GM19324 (cell line): Measurements from ENCODE around the gene MTHFD1L.

ENCODE experiments used
- ATAC-seq: cut with Tn5 transposase; IDR thresholded peaks from one replicate; pipeline ENCODE4 v1.9.1; 2021; ENCODE audit warnings: mild to moderate bottlenecking, moderate library complexity; ENCODE audit not compliant: unreplicated experiment, low FRiP score

Gene MTHFD1L

DNA sequence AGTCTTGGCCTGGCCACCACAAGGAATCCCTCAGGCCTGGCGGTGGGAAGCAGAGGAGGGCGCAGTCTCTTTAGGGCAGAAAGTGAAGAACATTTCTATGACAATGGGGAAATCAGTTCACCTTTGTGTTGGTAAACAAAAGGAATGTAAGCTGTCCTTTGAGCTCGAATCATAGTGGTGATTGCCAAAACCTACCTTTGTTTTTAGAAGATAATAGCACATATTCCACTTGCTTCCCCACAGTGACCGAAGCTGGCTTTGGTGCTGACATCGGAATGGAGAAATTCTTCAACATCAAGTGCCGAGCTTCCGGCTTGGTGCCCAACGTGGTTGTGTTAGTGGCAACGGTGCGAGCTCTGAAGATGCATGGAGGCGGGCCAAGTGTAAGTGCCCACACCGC lies 144.1 kb downstream of the MTHFD1L start:
- ATAC-seq, result no peak

DNA sequence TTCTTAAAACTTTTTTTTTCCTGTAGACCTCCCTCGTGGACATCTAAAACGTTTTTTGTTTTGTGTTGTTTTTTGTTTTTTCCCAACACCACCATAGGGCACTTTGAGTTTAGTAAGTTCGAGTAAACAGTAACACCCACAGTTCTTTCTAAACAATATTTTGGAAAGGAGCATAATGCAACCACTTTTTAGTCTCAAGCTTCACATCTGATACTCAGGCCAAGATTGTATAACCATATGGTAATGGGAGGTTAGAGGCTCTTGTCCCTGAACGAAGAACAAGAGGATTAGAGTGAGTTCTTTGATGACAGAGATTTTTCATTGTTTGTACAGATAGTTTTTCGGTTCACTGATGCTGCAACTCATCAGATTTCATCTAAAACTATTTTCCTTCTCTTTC lies 144.6 kb downstream of the MTHFD1L start:
- ATAC-seq, result no peak

DNA sequence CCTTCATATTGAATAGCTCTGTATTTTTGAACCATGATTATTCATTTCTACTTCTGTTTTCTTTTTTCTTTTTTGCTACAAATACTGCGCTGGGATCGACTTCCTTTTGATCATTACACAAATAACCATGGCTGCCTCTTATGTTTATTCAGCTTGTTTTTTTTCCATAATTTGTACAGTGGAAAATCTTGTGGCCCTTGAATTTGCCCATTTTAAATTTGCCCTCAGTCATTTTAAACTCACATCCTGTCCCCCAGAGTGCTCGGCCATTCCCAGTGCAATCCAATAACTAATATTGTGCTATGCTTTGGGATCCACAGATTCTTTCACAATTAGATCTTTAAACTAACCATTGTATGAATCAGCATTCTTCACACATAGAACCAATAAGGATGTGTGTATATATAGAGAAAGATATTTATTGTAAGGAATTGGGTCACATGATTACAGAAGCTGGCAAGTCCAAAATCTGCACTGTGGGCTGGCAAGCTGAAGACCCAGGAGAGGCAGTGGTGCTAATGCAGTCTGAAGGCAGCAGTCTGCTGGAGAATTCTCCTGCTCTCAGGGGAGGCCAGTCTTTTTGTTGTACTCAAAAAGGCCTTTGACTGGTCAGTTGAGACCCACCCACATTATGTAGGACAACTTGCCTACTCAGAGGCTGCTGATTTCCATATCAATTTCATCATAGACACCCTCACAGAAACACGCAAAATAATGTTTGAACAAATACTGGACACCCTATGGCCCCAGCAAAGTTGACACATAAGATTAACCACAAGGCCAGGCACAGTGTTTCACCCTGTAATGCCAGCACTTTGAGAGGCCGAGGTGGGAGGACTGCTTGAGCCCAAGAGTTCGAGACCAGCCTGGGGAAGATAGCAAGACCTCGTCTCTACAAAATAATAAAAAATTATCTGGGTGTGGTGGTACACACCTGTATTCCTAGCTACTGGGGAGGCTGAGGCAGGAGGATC lies 147.1 kb downstream of the MTHFD1L start:
- ATAC-seq, result no peak

DNA sequence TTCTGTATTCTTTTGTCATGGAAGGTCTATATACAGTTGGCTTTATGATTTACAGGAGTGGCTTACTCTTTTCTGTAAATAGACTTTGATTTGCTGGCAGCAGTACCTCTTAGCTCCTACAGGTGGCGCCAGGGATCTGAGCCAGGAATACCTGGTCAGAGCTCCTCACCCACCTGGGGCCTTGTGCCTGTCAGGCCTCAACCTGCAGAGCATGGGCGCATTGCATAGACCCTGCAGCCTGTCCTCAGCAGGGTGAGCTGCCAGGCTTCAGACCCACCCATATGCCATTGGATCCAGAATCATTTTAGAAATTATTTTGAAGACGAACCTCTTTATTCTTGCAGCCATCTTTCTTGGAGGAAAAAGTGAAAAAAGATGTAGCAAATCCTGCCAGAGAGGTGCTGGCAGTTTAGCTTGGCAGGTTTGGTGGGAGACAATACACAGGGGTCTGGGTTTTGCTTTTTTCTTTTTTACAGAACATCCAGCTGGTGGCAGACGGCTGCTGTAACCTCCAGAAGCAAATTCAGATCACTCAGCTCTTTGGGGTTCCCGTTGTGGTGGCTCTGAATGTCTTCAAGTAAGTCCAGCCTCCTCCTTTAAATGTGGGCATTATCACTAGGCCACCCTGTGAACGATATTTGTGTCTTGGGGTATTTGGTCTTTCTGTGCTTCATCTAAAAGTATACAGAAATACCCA lies 149.1 kb downstream of the MTHFD1L start:
- peak; percentile 61 for ATAC-seq

DNA sequence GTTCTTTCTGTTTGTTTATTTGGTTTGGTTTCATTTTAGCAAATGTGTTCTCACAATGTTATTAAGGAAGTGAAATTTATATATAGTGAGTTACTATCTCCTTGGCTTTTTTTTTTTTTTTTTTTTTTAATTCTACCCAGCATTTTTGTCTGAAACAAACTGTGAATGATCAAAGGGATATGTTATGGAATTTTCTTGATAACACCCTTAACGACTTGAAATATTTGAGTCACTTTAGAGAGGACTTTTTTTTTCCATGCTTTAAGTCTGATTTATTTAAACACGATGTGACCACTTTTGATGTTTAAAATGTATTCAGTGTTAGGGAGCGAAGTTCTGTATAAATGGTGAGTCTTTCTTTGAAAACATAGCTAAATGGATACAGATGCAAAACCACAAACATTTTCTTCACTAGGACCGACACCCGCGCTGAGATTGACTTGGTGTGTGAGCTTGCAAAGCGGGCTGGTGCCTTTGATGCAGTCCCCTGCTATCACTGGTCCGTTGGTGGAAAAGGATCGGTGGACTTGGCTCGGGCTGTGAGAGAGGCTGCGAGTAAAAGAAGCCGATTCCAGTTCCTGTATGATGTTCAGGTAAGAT lies 149.7 kb downstream of the MTHFD1L start:
- no peak for ATAC-seq

DNA sequence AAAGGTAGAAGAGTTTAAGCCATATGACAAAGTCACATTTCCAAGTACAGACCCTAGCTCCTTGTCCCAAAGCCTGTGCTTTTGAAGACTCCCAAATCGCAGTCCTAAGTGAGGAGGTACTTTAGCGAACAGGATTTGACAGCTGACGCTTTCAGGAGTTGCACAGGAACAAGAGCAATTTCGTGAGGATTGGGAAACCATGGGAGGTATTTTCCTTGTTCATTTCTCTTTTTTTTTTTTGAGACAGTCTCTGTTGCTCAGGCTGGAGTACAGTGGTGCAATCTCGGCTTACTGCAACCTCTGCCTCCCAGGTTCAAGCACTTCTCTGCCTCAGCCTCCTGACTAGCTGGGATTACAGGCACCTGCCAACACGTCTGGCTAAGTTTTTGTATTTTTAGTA lies 150.6 kb downstream of the MTHFD1L start:
- no peak for ATAC-seq

DNA sequence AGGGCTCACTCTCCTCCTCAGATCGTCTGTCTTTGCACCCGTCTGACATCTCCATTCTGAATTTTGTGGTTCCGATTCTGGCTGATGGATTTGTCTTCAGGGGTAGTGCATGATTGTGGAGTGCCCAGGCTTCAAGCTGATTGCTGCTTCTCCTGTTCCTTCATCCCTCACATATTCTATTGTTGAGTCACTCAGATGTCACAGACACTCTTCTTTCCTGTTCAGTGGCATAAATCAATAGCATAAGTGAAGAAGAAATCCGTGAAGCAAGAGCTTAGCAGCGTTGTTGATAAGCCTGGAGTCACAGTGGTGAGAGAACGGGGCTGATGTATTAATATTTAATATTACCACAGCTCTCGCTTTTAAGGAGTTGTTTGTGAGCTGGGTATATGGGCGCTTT lies 152.5 kb downstream of the MTHFD1L start:
- ATAC-seq, result no peak

DNA sequence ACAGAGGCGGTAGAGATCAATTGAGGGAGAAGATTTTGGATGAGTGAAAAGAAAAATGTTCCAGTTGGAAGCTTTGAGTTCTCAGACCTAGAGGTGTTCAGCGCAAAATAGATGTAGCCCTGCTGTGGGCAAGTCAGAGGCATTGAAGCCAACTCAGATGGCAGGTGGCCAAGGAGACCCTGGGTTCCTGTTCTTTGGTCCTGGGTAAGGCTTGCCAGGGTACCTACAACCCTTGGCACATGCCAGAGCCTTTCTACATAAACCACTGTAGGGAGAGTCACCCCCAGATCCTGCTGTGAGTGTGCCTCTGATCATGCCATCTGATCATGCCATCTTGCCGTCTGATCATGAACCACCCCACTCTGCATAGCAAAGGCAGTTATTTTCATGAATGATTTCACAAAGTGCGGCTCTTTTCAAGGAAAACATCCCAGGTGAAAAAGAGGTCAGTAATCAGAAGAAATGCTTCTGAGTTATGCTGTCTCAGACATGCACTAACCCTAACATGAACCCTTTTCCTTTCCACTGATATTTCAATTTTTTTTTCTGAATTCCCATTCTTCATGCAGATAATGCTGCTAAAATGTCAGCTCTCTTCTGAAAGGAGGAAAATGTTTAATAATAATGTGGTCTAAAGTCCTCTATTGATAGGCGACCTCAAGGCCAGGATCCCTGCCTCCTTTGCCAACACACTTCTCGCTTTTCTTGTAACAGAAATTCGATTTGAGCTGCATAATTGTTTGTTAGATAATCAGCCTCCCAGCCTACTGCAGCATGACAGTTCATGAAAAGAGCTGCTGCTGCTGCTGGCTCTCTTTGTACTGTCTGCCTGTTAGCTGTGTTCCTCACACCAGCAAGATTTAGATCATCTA lies 153.6 kb downstream of the MTHFD1L start:
- ATAC-seq, result no peak

DNA sequence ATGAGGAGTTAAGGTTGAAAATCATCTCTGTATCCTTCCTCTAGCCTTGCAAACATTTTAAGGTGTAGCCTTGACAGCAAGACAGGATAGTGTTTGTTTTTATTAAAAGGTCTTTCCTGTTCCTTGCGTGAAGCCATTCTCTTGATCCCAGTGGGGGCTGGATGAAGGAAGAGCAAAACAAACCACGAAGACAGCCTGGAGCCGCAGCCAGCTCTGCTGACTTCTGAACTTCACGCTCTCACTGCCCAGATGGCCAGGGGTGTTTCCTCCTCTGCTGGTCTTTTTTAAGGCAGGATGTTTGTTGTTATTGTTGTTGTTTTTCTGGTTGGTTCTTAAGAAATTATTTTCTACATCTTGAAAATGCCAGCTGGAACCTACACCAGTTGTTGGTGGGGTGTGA lies 156.4 kb downstream of the MTHFD1L start:
- ATAC-seq, result no peak

DNA sequence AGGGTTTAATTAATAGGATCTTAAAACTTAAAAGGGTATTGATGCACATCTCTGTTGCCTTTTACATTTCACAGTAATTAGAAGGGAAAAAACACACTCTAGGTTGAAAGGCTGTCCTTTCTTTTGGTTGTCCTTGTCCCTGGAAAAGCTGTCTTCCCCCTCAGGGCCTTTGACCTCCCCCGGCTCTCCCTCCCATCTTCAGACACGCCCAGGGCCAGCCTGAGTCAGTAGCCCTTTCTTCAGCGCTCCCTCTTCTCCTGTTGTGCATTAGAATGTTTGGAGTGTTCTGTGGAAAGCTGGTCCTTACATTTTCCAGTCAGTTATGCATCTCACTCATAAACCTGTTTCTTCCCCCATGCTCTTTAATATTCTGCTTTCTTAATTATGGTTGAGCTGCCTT lies 157.0 kb downstream of the MTHFD1L start:
- no peak for ATAC-seq

DNA sequence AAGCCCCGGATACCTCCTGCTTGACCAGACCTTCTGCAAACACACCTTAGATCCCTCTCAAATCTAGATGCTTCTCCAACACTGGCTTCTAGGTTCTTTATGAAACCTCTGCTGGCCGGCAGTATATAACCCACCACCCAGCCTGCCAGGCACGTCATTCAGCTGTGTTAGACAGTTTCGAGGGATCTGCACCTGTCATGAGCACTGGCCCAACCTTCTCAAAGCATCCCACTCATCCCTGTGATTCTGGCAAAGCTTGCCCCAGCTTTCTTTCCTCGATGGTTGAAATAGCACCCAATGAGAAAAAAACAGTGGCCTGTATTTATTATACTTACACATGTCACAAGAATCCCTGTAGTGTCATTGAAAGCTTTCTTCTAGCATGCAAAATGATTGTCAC lies 157.8 kb downstream of the MTHFD1L start:
- no peak for ATAC-seq

DNA sequence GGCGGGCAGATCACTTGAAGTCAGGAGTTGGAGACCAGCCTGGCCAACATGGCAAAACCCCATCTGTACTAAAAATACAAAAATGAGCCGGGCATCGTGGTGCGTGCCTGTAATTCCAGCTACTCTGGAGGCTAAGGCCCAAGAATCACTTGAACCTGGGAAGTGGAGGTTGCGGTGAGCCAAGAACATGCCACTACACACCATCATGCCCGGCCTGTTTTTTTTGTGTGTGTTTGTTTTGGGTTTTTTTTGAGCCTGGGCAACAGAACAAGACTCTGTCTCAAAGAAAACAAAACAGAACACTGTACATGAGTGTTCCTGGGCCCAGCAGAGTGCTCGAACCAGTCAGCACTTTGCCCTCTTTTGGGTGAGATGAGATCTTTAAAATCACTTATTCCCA lies 159.1 kb downstream of the MTHFD1L start:
- ATAC-seq, result no peak

DNA sequence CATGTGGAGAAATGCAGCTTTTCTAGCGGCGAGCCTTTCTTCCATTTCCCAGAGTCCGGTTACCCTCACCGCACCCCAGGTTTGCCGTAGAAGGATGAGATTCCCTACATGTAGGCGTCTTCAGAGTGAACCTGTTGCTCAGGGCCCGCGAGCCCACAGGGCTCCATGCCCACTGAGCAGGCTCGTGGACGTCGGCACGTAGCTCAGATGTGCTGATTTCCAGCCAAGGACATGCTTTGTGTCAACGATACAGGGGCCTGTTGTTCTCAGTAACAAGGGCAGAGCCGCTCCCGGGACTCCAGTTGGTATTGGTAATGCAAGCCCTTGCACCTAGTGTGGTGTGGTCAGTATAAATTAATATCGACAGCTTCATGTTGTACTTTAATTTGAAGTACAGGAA lies 159.6 kb downstream of the MTHFD1L start:
- no peak for ATAC-seq

DNA sequence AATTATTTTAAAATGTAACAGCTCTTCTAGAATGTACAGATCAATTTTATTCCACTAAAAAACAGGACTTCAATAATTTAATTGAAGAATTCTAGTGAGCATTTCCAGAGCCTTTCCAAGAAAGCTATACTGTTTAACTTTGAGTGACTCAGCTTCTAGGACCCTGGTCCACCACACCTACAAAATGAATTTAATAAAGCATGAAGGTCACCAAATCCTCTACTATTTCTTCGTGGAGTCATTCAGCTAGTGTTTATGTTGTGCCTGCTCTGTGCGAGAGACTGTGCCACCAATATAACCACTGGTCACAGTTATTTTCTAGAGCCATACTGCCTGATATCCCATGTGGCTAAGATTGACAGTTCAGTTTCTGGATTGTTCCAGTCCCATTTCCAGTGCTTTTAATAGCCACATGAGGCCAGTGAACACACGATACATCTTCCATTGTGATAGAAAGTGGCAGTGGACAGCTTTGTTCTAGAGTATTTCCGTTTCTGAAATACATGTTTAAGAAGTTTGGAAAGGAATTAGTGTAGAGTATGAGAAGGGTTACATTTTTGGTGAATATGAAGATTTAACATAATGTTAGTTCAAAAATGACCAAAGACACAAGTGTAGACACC lies 160.7 kb downstream of the MTHFD1L start:
- no peak for ATAC-seq

DNA sequence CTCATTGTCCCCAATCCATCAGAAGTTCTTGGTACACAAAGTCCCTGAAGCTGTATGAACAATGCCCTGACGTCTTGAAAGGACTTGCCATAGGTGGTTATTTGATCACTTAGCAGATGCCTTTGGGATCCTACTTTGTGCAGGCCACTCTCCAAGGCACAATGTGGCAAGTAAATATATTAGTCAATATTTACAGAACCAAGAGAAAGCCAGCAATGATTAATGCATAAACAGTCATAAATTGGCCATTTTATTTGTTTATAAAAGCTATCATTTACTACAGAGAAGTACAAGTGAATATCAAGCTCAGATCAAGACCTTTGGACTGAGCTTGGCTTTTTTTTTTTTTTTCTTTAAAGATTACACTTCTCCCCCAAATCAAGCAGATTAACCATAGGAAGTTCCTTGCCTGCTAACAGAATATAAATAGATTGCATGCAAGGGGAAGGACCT lies 161.8 kb downstream of the MTHFD1L start:
- ATAC-seq, result no peak

DNA sequence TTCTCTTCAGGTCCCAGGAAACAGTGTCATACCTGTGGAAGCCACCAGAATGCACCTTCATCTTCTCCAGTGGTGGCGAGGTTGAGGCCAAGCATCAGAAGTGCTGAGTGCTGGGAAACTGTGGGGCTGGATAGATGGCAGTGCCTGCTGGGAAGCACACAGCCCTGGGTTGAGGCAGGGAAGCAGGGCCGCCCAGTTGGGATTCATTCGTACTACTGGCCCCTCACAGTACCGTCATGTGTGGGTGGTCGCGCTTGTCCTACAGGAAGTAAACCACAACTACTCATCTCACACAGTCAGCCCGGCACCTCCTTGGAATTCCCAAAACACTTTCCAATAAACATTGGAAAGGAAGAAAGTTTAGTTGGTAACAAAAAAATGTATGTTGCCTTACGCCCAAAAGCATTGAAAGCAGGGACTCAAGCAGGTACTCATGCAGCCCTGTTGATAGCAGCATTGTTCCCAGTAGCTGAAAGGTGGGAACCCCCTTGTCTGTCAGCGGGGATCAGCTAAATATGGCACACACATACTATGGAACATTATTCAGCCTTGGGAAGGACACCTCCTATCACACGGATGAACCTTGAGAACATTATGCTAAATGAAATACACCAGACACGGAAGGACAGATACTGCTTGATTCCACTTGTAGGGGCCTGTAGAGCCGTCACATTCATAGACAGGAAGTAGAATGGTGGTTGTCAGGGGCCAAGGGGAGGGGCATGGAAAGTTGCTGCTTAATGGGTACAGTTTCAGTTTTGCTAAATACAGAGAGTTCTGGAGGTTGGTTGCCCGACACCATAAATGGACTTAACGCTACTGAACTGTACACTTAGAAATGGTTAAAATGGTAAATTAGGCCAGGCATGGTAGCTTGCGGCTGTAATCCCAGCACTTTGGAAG lies 162.7 kb downstream of the MTHFD1L start:
- no peak for ATAC-seq

DNA sequence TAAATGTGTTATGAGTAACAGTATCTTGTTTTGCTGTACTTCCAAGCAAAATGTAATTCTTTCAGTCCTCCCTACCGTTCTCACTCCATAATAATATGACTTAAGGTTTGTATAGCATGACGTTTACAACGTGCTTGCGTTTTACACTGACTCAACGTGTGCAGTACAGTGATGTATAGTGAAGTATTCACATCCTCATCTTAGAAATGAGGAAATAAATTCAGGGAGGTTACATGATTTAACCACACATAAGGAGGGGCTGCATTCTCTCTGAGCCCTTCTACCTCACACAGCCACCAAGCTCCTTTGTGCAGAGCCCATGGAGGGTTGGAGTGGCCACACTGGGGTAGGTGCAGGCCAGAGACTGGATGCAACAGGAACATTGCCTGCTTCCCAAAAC lies 164.5 kb downstream of the MTHFD1L start:
- ATAC-seq, result no peak

DNA sequence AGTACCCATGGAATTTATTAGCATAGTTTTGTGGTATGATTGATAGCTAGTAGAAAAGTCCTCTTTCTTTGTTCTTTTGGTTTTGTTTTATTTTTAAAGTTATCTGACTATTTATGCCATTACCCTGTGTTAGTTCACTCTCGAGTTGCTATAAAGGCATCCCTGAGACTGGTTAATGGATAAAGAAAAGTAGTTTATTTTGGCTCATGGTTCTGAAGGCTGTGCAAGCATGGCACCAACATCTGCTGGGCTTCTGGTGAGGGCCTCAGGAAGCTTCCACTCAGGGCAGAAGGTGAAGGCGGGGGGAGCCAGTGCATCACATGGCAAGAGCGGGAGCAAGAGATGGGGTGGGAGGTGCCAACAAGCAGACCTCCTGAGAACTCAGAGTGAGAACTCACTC lies 166.5 kb downstream of the MTHFD1L start:
- ATAC-seq, result no peak
